GM12878 (cell line): ENCODE data around the gene SGIP1. TPM values are rescaled to one million over a fixed set of nuclear protein-coding genes. Genes with fewer than 3 reads are reported as not detected.

Source experiments
- ATAC-seq: fragments of 200-7000 bp; cut with Tn5 transposase; 3 replicates; pipeline ENCODE4 v1.9.1; 2020; ENCODE audit warnings: mild to moderate bottlenecking, moderate library complexity
- BruUV-seq: library from RNA; stranded (reverse); fragments of 400-500 nt; replicated peaks from 2 replicates; lab custom pipeline; 2021; lab: Mats Ljungman, UMichigan
- CTCF ChIA-PET: fragments of 300-600 bp; sonication (Branson Sonifier 250); formaldehyde crosslinking; extraction: SDS; loops from one replicate; lab custom pipeline; 2021; ENCODE audit warnings: inconsistent platforms; lab: Yijun Ruan, JAX
- POLR2A ChIA-PET: fragments of 350-600 bp; formaldehyde crosslinking; extraction: SDS; loops from one replicate; lab custom pipeline; 2021; ENCODE audit warnings: inconsistent platforms; lab: Charles Lee
- RAD21 ChIA-PET: fragments of 300-600 bp; sonication (Branson Sonifier 250); formaldehyde crosslinking; loops from one replicate; lab custom pipeline; 2023; ENCODE audit warnings: antibody characterized with exemption; ENCODE audit not compliant: unreplicated experiment; lab: Charles Lee
- SMC1A ChIA-PET: fragments of 300-600 bp; sonication (Branson Sonifier 250); formaldehyde crosslinking; loops from one replicate; lab custom pipeline; 2023; ENCODE audit not compliant: unreplicated experiment, uncharacterized antibody; lab: Charles Lee
- DNase-seq: peaks from one replicate; pipeline ENCODE4 v3.0.0-alpha.2; 2011; ENCODE audit warnings: low read depth, low spot score
- FAIRE-seq: peaks from 3 replicates; lab custom pipeline; 2011; peaks lifted over from hg19 to GRCh38; lab: Jason Lieb, UNC
- H2AFZ ChIP-seq: 2 replicates; pipeline ENCODE4 v1.6.0; 2011; ENCODE audit warnings: low read depth, low read length, control low read depth; ENCODE audit not compliant: control insufficient read depth
- H3K27ac ChIP-seq: 2 replicates; pipeline ENCODE4 v1.5.1; 2011; ENCODE audit warnings: control low read depth; ENCODE audit not compliant: control insufficient read depth, insufficient read depth
- H3K27me3 ChIP-seq, 2 experiments: replicated peaks in 1 of 2; 2 replicates each; pipeline versions ENCODE4 v1.6.0 to v1.6.1; 2011; ENCODE audit warnings: low read length in 1 of 2; ENCODE audit not compliant: control insufficient read depth in 2 of 2, insufficient read depth in 2 of 2
- H3K36me3 ChIP-seq, 2 experiments: 2 replicates each; pipeline ENCODE4 v1.5.1; 2011; ENCODE audit warnings: low read length in 1 of 2; ENCODE audit not compliant: control insufficient read depth in 2 of 2, insufficient read depth in 2 of 2
- H3K4me1 ChIP-seq: 2 replicates; pipeline ENCODE4 v1.6.1; 2011; ENCODE audit warnings: mild to moderate bottlenecking, low read length, moderate library complexity, mixed read lengths; ENCODE audit not compliant: control insufficient read depth, insufficient read depth
- H3K4me2 ChIP-seq: 2 replicates; pipeline ENCODE4 v1.6.0; 2011; ENCODE audit warnings: control low read depth; ENCODE audit not compliant: control insufficient read depth, insufficient read depth
- H3K4me3 ChIP-seq: fragments of 200-600 bp; sonication (generic); 2 replicates; pipeline ENCODE4 v1.5.1; 2016
- H3K79me2 ChIP-seq: 2 replicates; pipeline ENCODE4 v1.6.0; 2011; ENCODE audit warnings: low read length; ENCODE audit not compliant: control insufficient read depth, insufficient read depth
- H3K9ac ChIP-seq: 2 replicates; pipeline ENCODE4 v1.8.0; 2011; ENCODE audit warnings: low read length, control low read depth, mixed read lengths; ENCODE audit not compliant: control insufficient read depth, insufficient read depth
- H3K9me3 ChIP-seq: replicated peaks from 3 replicates; pipeline ENCODE4 v1.5.1; 2011; ENCODE audit warnings: mild to moderate bottlenecking, low read length; ENCODE audit not compliant: control insufficient read depth, insufficient read depth
- H4K20me1 ChIP-seq: 2 replicates; pipeline ENCODE4 v1.6.0; 2011; ENCODE audit not compliant: control insufficient read depth, insufficient read depth
- BCLAF1 ChIP-seq: fragments of 450-650 bp; IDR thresholded peaks from 2 replicates; pipeline ENCODE4 v1.6.1; 2017; ENCODE audit warnings: antibody characterized with exemption, mild to moderate bottlenecking, moderate library complexity
- BRCA1 ChIP-seq: IDR thresholded peaks from 2 replicates; pipeline ENCODE4 v1.6.1; 2011; ENCODE audit warnings: low read depth, low read length, improper control_type of control experiment
- CHD4 ChIP-seq: fragments of 200-600 bp; sonication (generic); IDR thresholded peaks from 2 replicates; pipeline ENCODE4 v1.6.1; 2016; ENCODE audit warnings: mild to moderate bottlenecking
- CREM ChIP-seq: IDR thresholded peaks from 2 replicates; pipeline ENCODE4 v1.6.1; 2014; ENCODE audit warnings: antibody characterized with exemption, low read depth
- FOXM1 ChIP-seq: IDR thresholded peaks from 2 replicates; pipeline ENCODE4 v1.6.1; 2012; ENCODE audit warnings: low read depth, mild to moderate bottlenecking, inconsistent platforms, low read length, moderate library complexity
- HDAC2 ChIP-seq: fragments of 200-600 bp; sonication (generic); IDR thresholded peaks from 2 replicates; pipeline ENCODE4 v1.6.1; 2017
- HDAC6 ChIP-seq: fragments of 200-600 bp; sonication (generic); IDR thresholded peaks from one replicate; pipeline ENCODE4 v1.8.0; 2017; ENCODE audit warnings: antibody characterized with exemption; ENCODE audit not compliant: unreplicated experiment
- NFXL1 ChIP-seq: fragments of 450-650 bp; IDR thresholded peaks from 2 replicates; pipeline ENCODE4 v1.6.1; 2017; ENCODE audit warnings: antibody characterized with exemption, mild to moderate bottlenecking, borderline replicate concordance
- PAX5 ChIP-seq: IDR thresholded peaks from 2 replicates; pipeline ENCODE4 v1.6.1; 2011; ENCODE audit warnings: low read depth, low read length, borderline replicate concordance
- POU2F2 ChIP-seq: IDR thresholded peaks from 3 replicates; pipeline ENCODE4 v1.6.1; 2011; ENCODE audit warnings: low read depth, mild to moderate bottlenecking, low read length, borderline replicate concordance
- SREBF2 ChIP-seq: IDR thresholded peaks from 2 replicates; pipeline ENCODE4 v1.6.1; 2012; ENCODE audit warnings: mild to moderate bottlenecking, low read length
- TCF7 ChIP-seq: IDR thresholded peaks from 2 replicates; pipeline ENCODE4 v1.6.1; 2014; ENCODE audit warnings: antibody characterized with exemption, borderline replicate concordance
- ZNF274 ChIP-seq: IDR thresholded peaks from one replicate; pipeline ENCODE4 v1.8.0; 2011; ENCODE audit not compliant: insufficient read length, insufficient read depth
- WGBS: methylation state at CpG from one replicate; pipeline ENCODE4 v1.1.6; 2016; ENCODE audit warnings: low lambda C conversion rate; ENCODE audit not compliant: insufficient replicate concordance, insufficient coverage; ENCODE audit errors: missing lambda C conversion rate; 5-methylcytosine and 5-hydroxymethylcytosine counted together
- in situ Hi-C: fragments of 300-500 bp; cut with MboI; formaldehyde crosslinking; loops from 9 replicates; pipeline ENCODE4 v1.14.3; 2018; ENCODE audit warnings: mixed read lengths
- intact Hi-C: fragments of 100-400 bp; cut with micrococcal nuclease; formaldehyde crosslinking; loops from one replicate; pipeline ENCODE4 v1.14.2; 2022; ENCODE audit not compliant: unreplicated experiment
- polyA plus RNA-seq, 11 experiments: library from polyadenylated mRNA; depleted of rRNA in 4 of 11; unstranded in 6 of 11; stranded (reverse) in 5 of 11; fragments of >200 nt; fragmentation: Nextera tagmentation in 4 of 11; fragmentation: Illumina TruSeq in 1 of 11; extraction: Ambion mirVana in 4 of 11; extraction: Trizol in 1 of 11; gene quantifications; 1 replicate in 1 of 11; 2 replicates in 10 of 11; pipeline versions ENCODE4 v1.2.1 to v1.2.3, GENCODE V29; 2011 to 2016; ENCODE audit warnings: inconsistent platforms in 2 of 11, missing spikeins in 2 of 11, low read depth in 1 of 11
- total RNA-seq, 4 experiments: library from RNA; depleted of rRNA in 3 of 4; stranded (reverse); fragments of >200 nt in 3 of 4; fragmentation: Illumina TruSeq in 1 of 4; extraction: Trizol in 1 of 4; gene quantifications; 2 replicates each; pipeline versions ENCODE4 v1.2.1 to v1.2.3, GENCODE V29; 2013 to 2021
- TF ChIP-seq, protein P1 (sequence below): fragments of 450-650 bp; conservative IDR thresholded peaks from 2 replicates; pipeline ENCODE4 v1.6.1; 2017; ENCODE audit warnings: mild to moderate bottlenecking, moderate library complexity

SGIP1 gene
- total and polyA plus RNA-seq, 10 of the 15 experiments (the other 5 are each of a cell fraction or from before 2014, with no cell fraction given), result 0.15 TPM; not detected in 9

GRCh38 chr1:66775646-66776045 lies 241.7 kb downstream of the SGIP1 start:
- FAIRE-seq (no peak), DNase-seq (no peak), ATAC-seq (no peak)
- Histone ChIP-seq H3K27ac (no peak overlapping the region), H3K4me3 (no peak overlapping the region), H3K9ac (no peak overlapping the region), H3K4me1 (no peaks in the 10 kb centered on the region), H4K20me1 (no peaks in the 10 kb centered on the region), H3K9me3 (no peaks in the 10 kb centered on the region), H3K79me2 (no peaks in the 10 kb centered on the region), H3K4me2 (no peak overlapping the region), H2AFZ (no peak overlapping the region), H3K36me3 (no peaks in the 10 kb centered on the region), H3K27me3 (no peaks in the 10 kb centered on the region; a peak in 1 of 4 replicates)
- SMC1A ChIA-PET, result no interaction called here
- WGBS, result 67% methylated on average over 3 of the region's 3 CpGs
- POLR2A ChIA-PET, result no interaction called here
- intact Hi-C loops, result no loop called here
- BruUV-seq, result no TSS peak
- RAD21 ChIA-PET, result no interaction called here
- in situ Hi-C loops, result no loop called here
- TF ChIP-seq HDAC6, result no peak
- no peak for TF ChIP-seq CHD4
- TF ChIP-seq FOXM1, result no peak
- no peak for TF ChIP-seq BRCA1
- no peak for TF ChIP-seq TCF7
- no peak for TF ChIP-seq BCLAF1
- TF ChIP-seq PAX5, result no peak
- TF ChIP-seq HDAC2, result no peak
- TF ChIP-seq POU2F2, result no peak
- no peak for TF ChIP-seq CREM
- no peak for TF ChIP-seq ZNF274
- TF ChIP-seq SREBF2, result no peak
- TF ChIP-seq, protein P1, sequence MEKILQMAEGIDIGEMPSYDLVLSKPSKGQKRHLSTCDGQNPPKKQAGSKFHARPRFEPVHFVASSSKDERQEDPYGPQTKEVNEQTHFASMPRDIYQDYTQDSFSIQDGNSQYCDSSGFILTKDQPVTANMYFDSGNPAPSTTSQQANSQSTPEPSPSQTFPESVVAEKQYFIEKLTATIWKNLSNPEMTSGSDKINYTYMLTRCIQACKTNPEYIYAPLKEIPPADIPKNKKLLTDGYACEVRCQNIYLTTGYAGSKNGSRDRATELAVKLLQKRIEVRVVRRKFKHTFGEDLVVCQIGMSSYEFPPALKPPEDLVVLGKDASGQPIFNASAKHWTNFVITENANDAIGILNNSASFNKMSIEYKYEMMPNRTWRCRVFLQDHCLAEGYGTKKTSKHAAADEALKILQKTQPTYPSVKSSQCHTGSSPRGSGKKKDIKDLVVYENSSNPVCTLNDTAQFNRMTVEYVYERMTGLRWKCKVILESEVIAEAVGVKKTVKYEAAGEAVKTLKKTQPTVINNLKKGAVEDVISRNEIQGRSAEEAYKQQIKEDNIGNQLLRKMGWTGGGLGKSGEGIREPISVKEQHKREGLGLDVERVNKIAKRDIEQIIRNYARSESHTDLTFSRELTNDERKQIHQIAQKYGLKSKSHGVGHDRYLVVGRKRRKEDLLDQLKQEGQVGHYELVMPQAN, result no peak
- TF ChIP-seq NFXL1, result no peak
- CTCF ChIA-PET, result interaction anchor here (0.6 to 1.0 kb wide), 2 partner anchors 10 to 852 kb away, joined by 3 read pairs; no protein-coding TSS in a partner anchor
